Activated CD8-positive, alpha-beta memory T cell treated with anti-CD3 and anti-CD28 coated beads, Interleukin-2, amount 50 U/mL, for 24 hours (primary cell): ENCODE data around the gene SYPL2.

Source experiments
- DNase-seq: peaks from one replicate; pipeline ENCODE4 v3.0.0-alpha.2; 2020; ENCODE audit errors: extremely low read depth

SYPL2 gene

GRCh38 chr1:109516872-109517271 is 50.5 kb downstream of the SYPL2 start:
- DNase-seq = no peak

- DNase-seq = no peak
These were observed 51.0 kb downstream of the SYPL2 start for GRCh38 chr1:109517337-109517736.

- no peak for DNase-seq
These were observed 54.9 kb downstream of the SYPL2 start for GRCh38 chr1:109521002-109521951.

GRCh38 chr1:109522026-109522425 is 55.7 kb downstream of the SYPL2 start:
- no peak for DNase-seq

- no peak for DNase-seq
These were observed 57.4 kb downstream of the SYPL2 start for GRCh38 chr1:109523706-109524105.

GRCh38 chr1:109527098-109527811 is 60.9 kb downstream of the SYPL2 start:
- no peak for DNase-seq

GRCh38 chr1:109527846-109528695 is 61.7 kb downstream of the SYPL2 start:
- no peak for DNase-seq

- no peak for DNase-seq
These were observed 62.4 kb downstream of the SYPL2 start for GRCh38 chr1:109528712-109529111.

GRCh38 chr1:109529881-109530456 is 63.6 kb downstream of the SYPL2 start:
- DNase-seq = no peak

- DNase-seq = no peak
These were observed 64.2 kb downstream of the SYPL2 start for GRCh38 chr1:109530457-109531087.

GRCh38 chr1:109531380-109531779 is 65.0 kb downstream of the SYPL2 start:
- no peak for DNase-seq
